Fibroblast of the conjunctiva (primary cell): ENCODE results near the gene CHN2.
"Not testable (repeated sequence)": the region's sequence is repeated elsewhere in the genome, so short reads cannot be mapped to it uniquely, and the experiment has no call there.

Experiments
- DNase-seq: peaks from one replicate; pipeline ENCODE4 v3.0.0-alpha.2; 2010; ENCODE audit warnings: low read depth

Gene CHN2

DNA sequence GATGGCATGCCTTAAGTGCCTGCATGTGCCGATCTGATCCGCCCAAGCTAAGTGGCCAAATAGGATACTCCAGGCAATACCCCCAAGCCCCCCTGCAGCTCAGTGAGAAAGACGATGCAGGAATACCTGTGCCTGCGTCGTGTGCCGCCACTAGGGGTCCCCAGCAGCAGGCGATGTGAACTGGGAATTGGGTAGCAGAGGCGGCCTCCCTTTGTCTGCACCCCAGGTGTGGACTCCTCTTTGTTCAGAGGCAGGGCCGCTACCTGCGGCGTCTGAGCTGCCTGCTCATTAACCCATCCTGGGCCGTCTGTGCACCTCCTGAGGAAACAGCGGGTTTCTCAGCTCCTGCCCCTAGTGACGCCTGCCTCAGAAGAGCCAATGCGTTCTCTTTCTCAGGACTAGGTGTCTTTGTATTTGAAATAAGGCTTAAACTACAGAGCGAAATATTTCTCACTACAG, 4.8 kb upstream of the CHN2 start:
- peak; percentile 2 for DNase-seq

DNA sequence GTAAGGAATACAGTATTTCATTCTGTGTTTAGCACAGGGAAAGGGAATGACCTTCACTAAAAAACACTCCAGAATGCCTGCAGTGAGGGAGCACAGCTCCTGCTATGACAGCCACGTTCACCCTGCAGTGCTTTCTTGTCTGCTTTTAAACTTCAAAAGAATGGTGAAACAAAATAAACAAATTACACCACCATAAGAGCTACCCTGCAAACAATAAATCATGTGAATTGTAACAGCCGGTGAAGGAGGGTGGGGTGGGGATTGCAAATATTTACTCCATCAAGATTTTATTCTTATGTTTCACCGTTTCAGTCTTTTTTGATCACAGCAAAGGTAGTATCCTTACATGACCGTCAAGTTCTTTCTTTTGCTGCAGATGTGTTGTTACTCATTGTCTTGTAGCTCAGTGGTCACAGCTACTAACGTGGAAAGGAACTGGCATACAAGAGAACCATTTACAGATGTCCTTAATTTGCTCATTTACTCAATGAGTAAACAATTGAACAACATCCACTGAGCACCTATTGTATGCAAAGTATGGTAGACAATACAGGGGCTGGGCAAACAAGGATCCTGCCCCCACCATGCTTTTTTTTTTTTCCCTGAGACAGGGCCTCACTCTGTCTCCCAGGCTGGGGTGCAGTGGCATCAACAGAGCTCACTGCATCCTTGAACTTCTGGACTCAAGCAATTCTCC, 4.1 kb upstream of the CHN2 start:
- DNase-seq: no peak

DNA sequence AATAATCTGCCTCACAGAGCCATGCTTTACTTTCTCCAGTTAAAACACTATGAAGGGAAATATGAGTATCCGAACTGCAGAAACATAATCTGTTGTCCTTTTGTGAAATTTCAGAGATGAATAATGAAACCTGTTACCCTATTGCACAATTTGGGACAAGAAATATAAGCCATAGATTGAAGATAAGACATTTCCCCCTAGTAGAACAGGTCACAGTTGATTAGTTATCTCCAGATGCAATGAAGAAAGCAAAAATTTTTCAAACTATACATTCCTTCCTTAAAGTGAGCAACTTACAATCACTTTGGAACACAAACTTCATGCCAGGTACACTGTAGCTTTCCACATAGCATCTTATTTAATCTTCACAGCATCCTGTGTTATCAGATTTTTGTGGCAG, 2.3 kb upstream of the CHN2 start:
- DNase-seq: no peak

DNA sequence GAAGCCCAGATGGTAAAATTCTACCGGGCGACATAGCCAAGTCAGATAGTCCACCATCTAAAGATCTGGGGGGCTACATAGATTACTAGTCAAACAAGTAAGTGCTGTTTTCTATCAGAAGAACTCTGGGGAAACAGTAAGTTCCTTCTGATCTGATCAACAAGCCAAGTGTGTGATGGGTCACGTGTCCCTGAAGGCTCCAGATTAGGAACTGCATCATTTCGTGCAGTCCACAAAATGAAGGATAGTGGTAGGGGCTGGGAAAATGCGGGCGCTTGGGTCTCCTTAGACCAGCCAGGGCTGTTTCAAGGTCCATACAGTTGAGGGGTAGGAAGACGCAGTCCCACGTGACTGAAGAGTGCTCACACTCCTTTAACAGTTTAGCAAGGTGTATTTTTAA, 1.8 kb upstream of the CHN2 start:
- DNase-seq: no peak

DNA sequence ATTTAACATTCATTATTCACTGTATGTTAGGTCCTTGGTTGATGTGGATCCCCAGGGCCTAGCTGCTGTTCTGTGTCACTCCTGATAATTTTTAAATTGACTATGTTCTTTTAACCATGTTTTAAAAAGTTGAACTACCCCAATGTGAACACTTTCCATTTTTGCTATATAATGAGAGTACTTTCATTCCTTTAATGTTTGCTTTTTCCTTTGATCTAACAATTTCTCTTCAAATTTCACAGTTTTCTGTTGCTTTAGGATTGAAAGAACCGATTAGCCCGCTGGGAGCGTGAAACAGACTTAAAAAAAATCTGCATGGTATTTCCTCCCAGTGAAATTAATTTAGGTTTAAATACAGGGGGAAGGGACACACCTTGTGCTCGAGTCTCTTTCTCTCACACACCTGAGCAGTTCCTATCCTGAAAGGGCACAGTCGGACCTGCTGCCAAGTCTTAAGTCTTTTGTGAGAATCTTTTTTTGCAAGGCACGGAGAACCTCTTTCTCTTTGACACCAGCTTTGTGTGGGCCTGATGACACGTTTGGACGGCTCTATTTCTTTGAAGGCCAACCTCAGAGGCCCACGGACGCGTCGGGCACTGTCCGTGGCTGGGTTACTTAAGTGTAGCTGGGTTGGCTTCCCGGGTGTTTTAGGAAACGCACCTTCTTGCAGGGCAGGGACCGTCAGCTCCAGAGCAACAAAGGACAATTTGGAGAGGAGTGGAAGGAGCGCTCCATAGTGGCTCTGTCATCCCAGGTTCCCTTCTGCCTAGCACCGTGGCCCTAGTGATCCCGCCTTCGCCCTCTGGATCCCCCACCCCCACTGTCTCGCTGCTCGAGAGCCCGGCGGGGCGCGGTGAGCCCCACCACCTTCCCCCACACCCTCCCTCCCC, 1.0 kb upstream of the CHN2 start:
- DNase-seq: no peak

DNA sequence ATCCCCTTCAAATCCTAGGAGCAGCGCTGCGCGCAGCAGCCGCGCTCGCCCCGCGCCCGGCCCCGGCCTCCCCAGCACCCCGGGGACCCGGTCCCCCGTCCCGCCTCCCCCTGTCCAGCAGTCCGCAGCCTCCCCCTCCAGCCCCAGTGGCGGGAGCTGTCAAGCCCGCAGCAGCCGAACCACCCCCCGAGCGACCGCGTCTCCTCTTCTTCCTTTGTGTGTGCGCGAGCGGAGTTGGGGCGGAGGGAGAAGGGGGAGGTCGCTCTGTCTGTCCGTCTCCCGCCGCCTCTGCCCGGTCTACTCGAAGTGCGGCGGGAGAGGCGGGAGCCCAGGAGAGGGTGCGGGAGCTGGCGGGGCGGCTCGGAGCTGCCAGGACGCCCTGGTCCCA, 375 bp upstream of the CHN2 start:
- DNase-seq: no peak

DNA sequence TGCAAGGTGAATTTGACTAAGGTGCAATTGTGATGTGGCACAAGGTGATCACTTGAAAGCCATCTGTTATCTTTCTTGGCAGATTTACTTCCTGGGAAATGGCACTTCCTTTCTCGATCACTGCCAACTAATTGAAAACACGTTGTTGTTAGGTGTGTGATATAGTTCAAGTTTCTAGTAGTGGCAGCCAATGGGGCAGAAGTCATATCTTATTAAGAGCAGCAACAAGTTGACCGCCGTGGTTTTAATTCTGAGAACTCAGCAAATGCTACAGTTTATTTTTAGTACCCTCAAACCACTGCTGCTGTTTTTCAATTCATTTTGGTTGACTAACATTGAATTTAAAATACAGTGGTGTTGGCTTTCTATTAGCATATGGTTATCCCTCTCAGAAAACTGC, 1.6 kb downstream of the CHN2 start:
- no peak for DNase-seq

DNA sequence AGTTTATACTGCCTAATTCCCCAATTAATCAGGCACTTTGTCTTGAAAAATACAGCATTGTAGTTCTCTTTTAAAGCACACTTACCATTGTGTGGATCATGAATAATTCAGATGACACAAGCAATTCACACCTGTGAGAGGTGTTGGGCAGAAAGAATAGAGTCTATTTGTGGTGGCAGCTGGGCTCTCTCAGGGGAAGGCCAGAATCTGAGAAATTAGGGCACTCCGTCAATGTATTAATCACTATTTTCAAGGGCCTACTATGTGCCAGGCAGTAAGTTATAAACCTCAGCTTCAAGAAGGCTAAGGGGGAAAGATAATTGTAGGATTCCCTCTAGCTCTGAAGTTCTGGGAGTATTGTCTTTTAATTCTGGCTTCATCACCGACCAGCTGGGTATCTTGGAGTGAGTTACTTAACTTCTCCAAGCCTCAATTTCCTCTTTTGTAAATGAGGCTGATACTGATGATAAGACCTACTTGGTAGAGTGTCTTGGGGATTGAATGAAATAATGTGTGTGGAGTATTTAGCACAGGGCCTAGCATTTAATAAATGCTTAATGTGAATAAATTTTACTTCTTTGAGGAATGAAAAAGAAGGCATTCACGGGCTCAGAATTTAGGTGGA, 2.5 kb downstream of the CHN2 start:
- DNase-seq: no peak

DNA sequence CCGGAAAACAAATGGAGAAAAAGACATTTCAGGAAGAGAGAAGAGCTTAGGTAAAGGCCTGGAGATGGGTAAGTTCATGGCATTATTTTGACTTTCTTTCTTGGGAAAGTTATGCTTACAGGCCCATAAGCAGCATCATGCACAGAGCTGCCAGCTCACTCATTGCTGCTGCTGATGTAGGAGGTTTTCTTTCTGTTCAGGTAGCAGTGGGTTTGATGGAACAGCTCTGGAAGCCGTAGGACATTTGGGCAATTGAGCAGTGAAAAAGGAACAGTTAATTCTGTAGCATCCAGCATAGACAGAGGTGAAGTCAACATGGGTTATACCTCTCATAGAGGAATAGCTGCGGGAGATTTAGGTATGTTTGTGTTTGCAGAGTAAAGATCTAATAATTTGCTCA, 3.3 kb downstream of the CHN2 start:
- DNase-seq: no peak

DNA sequence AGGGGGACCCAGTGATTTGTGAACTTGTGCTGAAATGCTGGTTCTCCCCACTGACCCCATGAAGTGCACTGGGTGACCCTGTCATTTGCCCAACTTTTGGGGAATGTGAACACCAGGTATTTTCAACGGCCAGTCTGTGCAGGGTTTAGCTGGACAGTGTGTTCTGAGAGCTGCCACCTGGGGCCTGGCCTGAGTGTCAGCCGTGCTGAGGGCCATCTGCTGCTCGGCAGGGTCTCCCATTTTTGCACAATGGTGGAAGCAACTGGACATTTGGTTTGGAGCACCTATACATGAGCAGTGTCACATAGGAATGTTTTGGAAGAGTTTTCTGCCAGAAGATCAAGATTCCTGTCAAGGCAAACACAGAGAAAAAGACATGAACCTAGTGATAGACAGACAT, 5.2 kb downstream of the CHN2 start:
- no peak for DNase-seq

DNA sequence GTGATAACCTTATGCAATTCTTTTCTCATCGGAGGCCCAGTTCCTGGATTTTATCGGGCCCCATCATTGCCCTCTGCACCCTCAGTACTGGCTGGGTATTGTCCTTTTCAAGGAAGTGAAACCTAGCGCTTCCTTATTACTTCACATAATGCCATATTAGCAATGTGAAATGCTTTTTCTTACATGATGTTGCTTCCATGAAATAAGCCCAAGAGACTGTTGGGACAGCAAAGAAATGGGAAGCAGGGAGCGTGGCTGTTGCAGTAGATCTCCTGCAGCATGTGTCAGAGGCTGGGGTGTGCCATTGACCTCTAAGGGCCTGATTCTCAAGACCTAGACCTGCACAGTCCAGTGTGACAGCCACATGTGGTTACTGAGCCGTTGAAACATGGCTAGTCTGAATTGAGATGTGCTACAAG, 8.1 kb downstream of the CHN2 start:
- no peak for DNase-seq

DNA sequence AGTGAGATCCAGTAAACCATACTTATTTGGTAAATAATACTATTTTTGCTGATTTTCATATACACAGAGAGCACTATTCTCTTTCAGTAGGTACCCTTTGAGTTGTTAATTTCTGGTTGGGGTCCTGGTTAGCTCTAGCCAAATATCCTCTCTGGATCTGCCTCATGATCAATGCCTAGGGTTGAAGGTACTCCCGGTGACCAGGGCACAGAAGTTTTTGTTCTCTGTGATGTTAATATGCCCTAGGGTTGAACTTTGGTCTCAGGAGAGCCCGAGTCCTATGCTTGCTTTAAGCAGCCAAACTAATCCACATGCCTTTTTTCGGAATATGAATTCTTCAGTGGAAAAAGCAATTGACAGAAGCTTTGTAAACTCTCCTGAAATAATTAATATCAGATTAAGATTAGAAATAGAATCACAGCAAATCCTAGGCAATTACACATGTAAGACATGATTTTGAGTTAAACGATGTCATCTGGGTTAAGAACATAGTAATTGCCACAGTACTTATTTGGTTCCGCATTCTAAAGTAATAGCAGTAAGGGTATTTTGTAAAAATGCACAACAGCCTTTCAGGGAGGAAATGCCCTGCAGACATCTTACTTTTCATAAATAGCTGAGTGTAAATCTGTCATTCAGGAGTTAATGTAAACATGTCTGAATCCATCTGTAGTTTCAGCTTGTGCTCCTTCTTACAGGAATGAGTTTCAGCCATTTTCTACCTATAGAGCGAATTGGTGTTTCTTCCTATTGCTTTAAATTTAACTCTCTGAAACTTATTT, 10.1 kb downstream of the CHN2 start:
- no peak for DNase-seq

DNA sequence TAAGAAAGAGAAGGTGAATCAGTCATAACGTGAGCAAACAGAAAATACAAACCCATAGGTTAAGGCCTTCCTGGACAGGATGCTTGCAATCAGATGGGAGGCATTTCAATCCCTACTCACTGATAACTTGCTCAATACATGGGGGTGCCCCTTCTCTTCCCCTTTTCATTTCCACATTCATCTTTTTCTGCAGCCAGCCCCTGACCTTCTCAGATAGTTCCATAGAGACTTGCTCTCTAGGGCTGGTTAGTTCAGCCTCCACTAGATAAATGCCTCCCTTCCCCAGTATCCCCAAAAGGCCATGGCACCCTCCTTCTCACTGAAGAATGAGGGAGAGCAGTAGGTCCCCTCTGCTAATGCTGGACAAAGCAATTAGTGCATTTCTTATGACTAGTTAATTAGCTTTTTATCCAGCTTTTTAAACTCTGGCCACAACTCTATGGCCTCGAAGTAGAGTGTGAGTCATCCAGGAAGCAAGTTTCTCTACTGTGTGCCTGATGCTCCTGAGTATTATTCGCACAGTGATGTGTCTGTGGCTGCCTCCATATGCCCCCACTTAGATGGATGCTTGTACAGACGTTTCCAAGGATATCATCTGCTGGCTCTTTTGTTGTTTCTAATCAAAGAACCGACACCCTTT, 12.7 kb downstream of the CHN2 start:
- no peak for DNase-seq

DNA sequence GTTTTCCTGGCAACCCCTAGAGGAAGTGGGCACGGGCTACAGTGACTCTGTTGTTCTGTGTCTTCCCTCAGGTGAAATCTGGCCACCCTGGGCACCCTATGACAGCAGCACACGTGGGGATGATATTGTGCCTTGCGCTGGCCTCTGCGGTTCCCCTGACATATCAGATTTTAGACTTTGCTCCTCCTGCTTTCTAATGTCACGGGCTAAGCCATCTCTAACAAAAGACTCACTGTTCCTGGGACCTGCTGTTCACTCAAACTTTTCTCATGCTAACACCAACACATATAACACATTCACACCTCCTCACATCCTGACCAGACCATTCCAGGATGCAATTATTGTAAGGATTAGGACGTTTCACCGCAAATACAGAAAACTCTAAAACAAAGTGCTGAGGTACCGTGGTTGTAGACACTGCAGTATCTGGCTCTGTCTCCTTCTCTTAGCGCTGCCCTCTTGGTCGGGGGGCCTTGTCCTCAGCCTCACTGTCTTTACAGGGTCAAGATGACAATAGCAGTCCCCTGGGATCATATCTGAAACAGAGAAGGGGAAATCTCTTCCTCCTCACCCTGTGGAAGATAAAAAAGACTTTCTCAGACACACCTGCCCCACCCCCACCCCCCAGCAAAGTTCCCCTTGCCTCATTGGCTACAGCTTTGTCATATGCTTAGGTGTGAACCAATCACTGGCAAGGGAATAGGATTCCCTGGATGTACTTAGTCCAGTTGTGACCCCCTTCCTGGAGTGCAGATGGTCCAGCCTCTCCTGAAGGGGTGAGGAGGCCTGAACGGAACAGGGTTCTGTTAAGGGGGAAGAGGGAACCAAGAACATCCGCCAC, 14.1 kb downstream of the CHN2 start:
- DNase-seq: no peak

DNA sequence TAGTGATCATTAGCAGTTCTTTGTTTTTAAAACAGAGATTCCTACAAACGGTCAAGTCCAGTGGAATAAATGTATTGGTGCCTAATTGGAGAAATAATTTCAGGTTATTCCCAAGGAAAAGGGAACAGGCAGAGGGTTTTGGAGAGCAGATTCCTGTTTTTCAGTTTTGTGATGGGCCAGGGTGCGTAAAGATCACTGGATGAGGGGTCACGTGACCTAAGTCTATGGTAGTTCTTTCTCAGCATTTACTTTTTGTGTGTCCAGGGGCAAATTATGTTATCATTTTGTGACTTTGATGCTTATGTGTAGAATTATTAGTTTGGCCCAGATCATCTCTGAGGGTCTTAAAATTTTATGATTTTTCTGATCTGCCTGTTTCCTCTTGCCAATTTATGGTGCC, 15.2 kb downstream of the CHN2 start:
- no peak for DNase-seq

DNA sequence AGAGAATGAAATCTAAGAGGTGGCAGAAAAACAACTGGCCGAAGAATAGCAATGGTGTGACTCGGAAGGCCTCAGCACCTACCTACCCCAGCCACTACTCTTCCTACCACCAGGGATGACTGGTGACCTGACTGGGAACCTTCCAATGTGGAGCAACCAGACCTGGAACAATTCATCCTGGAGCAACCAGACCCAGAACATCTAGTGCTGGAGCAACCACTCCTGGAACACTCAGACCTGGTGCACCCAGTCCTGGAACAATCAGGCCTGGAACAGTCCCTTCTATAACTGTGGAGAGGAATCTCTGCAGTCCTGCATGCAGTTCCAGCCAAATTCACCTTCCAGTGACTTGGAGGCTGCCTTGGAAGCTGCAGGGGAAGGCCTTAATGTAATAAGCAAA, 18.2 kb downstream of the CHN2 start:
- DNase-seq: not testable (repeated sequence)

DNA sequence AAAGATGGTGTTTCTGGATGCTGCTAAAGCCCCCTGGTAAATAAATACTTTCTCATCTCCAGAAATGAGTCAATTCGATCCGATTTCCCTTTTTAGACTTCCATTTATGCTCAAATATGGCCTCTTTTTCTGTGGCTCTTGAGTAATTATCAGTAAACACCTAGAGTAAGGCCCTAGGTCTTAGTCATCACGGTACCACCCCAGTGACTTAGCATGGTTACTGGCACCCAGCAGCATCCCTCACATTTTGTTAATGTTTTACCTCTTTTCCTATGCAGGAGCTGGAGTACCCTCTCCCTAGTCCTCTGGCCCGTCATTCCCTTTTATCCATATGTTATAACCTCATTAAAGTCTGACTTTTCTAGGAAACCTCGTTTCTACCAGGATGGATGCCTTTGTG, 19.5 kb downstream of the CHN2 start:
- no peak for DNase-seq

DNA sequence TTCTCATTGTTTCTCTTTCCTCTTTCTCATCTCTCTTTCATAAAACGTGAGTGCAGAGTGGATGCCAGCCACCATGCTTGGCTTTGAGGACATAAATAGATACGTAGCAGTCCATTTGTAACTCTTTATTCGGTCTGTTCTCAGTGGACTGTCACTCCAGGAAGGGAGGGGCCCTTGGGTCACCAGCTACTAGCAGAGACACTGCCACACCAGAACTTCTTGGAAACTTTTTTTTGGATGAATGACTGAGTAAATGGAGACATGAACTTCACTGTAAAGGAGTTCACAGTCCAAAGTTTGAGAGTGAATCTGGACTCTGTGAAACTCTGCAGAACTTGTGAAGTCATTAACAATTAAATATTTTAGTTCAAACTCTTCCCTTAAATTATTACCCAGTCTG, 20.2 kb downstream of the CHN2 start:
- no peak for DNase-seq

DNA sequence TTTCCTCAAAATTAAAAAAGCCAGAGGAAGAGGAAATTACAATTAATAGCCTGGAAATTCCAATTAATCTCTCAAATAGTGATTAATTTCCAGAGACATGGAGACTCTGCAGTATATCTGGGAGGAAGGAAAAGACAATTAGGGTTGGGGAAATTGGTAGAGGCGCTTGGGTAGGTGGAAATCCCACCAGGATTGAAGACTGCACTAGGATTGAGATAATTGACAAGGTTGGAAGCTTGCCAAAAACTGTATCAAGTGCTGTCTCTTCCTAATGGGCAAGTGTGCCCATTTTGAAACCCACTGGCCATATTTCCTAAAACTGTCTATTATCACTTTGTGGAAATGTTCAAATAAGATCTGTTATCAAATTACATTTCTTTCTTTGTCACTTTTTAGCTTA, 21.6 kb downstream of the CHN2 start:
- DNase-seq: no peak

DNA sequence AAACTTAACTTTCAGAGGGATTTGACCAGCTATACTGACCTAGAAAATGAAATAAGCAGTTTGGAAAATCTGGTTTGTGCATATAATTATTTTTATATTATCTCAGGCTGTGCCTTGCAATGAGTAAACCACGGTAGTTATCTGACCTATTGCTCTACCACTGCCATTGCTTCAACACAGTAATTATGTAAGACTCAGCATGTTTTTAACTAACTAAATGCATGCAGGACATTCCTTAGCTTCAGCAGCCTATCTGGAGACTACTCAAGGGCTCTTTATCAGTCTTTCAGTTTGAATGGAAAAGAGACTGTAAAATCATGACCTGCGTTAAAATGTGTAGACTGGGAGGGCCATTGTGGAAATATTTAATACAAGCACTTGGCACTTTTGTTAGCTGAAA, 22.5 kb downstream of the CHN2 start:
- DNase-seq: no peak

DNA sequence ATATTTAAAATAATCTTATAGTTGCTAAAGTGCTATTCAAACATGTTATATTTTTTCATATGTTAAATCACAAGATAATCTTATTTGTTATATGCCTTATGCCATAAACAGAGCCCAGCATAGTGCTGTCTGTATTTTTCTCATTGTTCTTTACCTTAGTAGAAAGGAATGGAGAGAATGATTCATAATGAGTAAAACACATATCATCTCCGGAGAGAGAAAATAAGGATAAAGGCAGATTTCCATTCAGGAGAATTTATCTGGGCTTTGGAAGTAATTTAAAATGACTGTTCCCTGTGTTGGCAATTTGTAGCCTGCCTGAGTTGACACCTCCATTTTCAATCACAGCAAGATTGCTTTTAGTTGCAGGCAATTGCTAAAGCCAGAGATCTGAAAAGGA, 30.2 kb downstream of the CHN2 start:
- no peak for DNase-seq
